NCI-H1436 (cell line): ENCODE measurements around the gene RARRES2.
"Not testable (repeated sequence)": the region's sequence is repeated elsewhere in the genome, so short reads cannot be mapped to it uniquely, and the experiment has no call there.

Experiments
- DNase-seq: peaks from one replicate; lab custom pipeline; 2025; lab: John Stamatoyannopoulos, UW

Gene RARRES2

DNA sequence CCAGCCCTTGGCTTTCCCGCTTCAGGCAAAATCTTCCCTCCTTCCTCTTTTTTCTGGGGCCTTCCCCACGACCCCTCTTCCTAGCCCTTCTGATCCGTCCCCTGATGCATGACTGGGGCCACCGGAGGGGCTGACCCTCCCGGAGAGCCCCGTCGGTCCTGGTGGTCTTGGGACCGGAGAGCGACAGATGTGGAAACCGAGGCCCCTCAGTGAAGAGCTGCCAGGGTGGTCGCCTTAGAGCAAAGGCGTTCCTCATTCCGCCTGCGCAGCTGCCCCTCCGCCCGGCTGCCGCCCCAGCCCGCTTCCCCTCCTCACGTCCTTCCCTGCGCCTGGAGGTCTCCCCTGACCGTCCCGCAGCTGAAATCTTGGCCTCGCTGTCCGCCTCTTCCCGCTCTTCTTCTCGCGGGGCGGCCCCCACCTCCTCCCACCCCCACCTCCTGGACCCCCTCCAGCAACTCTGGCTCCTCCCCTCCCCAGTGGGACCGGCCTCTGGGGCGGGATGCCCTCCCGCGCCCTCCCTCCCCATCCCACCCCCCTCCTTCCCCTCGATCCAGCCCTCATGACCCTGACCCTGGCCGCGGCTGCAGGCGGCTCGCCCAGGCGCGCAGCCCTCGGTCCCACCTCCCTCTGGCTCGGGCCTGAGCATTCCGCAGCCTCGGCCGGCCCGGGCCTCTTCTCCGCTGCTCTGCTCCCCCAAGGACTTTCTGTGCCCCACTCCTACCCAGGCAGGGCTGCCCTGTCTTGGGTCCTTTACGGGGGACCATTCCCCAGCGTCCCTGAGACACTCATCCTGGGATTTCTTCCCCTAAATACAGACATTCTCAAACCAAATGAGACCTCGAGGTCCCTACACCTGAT lies at the start of gene RARRES2:
Gene RARRES2, minus strand, starts transcription at position 367 of the 858 bp plus-strand sequence. CDS start 1,020 bp downstream, outside the sequence.
- DNase-seq = no peak

GRCh38 chr7:150390205-150390604 lies 48.8 kb upstream of the RARRES2 start:
- DNase-seq = no peak

- DNase-seq = no peak
These were observed 48.0 kb upstream of the RARRES2 start for GRCh38 chr7:150389532-150389816.

- DNase-seq = no peak
These were observed 47.5 kb upstream of the RARRES2 start for GRCh38 chr7:150388709-150389531.

DNA sequence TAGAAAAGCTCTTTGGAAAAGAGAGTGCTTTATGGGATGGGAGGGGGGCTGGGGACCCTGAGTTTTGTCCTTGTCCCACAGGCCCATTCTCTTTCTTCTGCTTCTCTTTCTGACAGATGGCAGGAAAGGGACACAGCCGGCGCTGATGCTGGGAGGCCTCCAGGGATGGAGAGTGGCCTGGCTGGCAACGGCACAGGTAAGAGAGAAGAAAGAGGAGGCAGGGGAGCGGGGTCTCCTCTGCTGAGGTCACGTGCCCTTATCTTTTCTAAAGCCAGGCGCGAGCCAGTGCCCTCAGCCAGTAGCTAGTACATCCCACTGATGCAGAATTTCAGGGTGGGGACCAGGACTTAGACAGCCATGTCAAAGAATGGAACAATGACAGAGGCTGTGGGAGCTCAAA lies 46.9 kb upstream of the RARRES2 start:
- no peak for DNase-seq

DNA sequence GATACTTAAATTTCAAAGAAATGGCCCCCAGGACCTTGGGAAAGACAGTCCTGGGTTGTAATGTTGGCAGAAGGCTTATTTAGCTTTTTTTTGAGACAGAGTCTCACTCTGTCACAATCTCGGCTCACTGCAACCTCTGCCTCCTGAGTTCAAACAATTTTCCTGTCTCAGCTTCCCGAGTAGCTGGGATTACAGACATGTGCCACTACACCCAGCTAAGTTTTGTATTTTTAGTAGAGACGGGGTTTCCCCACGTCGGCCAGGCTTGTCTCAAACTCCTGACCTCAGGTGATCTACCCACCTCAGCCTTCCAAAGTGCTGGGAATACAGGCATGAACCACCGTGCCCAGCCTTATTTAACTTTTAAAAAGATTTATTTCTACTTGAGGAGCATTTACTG lies 44.5 kb upstream of the RARRES2 start:
- not testable (repeated sequence) for DNase-seq

GRCh38 chr7:150385302-150385723 lies 43.9 kb upstream of the RARRES2 start:
- no peak for DNase-seq

- no peak for DNase-seq
These were observed 43.2 kb upstream of the RARRES2 start for GRCh38 chr7:150384406-150385301.

GRCh38 chr7:150383710-150384397 lies 42.4 kb upstream of the RARRES2 start:
- DNase-seq = peak; percentile 41

DNA sequence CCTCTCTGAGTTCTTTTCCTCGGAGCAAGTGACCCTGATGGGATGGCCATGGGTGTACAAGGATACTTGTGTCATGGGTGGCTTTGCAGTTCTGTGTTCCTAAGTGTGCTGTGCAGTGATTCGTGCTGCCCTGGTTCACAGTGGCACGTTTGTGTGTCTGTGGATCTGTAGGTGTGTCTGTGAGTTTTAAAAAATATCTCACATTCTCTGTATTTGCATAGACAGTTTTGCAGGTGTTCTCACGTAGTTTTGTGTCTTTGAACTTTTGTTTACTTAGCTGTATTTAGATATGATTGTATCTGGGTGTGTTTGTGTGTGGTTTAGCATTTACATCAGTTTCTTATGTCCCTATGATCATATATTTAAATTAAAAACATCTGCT lies 41.4 kb upstream of the RARRES2 start:
- no peak for DNase-seq

- DNase-seq = no peak
These were observed 40.9 kb upstream of the RARRES2 start for GRCh38 chr7:150382123-150382843.

DNA sequence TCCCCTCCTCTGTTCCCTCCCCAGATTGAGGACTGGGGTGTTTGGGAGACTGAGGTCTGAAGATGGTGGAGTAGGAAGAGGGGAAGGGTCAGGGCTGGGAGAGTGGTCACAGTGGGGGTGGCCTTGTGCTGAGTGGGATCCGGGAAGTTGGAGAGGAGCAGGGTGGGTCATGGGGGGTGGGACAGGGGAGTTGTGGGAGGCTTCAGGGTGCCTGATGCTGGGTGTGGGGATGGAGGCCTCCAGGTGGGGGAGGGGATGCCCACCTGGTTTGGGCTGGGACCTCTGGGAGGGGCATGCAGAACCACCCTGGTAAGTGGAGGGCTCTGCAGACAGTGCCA lies 40.3 kb upstream of the RARRES2 start:
- no peak for DNase-seq

DNA sequence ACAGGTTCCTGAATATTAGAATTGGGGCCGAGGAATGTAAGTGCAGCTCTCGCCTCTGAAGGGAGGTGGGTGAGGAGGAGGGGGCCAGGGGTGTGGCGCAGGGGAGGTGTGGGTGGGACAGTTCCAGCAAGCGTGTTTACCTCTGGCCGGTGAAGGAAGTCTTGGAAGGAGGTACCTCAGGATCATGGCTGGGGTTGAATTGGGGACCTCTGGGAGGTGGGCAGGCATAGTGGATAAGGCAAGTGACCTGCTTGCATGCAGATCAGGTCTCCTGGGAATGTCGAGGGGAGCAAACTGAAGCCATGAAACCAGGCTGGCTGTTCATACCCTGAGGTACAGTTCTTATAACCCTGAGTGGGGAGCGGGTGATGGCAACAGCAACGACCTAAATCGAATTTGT lies 39.7 kb upstream of the RARRES2 start:
- no peak for DNase-seq

DNA sequence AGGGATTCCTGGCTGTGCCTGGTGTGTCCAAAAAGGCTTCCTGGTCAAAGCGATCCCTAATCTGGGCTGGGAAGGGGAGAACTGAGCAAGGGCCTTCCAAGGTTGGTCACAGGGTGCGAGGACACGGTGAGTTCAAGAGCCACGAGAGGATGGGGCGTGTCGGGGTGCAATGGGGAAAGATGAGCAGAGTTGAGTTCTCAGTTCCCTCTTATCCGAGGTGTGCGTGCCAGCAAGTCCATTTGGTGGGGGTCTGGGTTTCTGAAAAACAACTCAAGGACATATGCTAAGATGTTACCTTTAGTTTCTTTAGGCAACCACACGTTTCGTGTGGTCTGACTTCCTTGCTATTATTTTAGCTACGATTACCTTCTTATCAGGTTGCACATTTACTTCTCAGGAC lies 39.0 kb upstream of the RARRES2 start:
- no peak for DNase-seq

DNA sequence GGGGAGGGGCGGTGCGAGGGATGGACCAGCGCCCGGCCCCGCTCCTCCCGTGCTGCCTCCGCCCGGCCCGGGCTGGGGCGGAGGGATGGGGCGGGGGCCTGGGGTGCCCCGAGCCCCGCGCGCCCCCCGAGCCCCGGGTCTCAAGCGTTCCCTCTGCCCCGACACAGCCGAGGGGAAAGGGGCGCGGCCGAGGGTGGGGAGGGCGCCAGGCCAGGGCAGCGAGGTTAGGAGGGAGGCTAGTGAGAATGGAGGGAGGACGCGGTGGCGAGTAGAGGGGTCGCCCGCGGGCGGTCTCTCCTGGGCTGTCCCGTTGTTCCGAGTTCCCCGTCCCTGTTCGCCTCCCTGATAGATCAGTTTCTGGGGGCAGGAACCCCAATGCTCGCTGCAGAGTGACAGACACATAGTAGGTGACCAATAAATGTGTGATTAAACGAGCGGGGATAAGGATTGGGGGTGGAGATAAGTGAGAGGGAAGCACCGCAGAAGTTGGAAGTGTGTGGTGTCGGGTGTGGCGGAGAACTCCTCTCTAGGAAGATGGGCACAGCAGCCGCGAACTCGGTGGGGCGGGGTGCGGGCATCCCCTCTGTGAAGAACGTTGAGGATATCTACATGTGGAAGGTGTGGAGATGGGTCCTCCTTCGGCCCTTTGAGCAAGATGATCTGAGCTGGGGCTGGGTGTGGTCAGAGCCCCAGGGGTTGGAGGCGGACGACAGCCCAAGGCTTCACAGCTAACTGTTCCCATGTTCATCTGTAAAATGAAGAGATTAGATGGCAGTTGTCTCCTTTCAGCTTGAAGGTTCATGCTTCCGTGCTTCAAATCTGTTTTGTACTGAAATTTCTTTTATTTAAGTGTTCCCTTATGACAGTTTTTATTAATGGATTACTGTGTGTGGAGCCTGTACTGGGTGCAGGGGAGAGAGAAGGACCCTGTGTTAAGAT lies 38.3 kb upstream of the RARRES2 start:
- DNase-seq = no peak

DNA sequence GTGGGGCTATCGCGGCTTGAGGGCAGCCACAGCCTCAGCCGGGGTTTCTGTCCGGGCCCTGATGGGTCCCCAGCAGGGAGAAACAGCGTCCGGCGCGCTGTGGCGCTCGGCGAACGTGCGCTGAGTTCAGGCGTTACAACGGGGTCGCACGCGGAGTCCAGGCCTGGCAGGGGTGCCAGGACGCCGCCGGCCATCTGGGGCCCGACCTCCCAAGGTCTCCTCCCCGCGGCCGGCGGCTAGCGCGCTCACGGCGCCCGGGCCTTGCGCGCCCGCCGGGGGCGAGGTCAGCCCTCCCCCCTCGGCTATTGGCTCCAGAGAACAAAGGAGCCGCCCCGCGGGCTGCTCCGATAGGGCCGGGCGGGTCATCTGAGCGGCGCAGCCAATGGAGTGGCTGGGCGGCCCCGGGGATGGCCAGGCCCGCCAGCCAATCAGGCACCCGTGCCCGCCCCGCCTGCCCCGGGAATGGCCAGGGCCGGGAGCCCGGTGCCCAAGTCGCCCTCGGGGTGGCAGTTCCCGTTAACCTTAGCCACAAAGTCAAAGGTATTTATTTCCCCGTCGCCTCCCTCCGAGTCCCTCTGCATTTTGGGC lies 37.5 kb upstream of the RARRES2 start, which contains the start of gene ZNF775:
Gene ZNF775, plus strand, starts transcription at position 478 of the 588 bp plus-strand sequence. CDS start 9,141 bp downstream, outside the sequence.
- peak; percentile 93 for DNase-seq

- peak; percentile 50 for DNase-seq
These were observed 36.9 kb upstream of the RARRES2 start for GRCh38 chr7:150378115-150378852.

DNA sequence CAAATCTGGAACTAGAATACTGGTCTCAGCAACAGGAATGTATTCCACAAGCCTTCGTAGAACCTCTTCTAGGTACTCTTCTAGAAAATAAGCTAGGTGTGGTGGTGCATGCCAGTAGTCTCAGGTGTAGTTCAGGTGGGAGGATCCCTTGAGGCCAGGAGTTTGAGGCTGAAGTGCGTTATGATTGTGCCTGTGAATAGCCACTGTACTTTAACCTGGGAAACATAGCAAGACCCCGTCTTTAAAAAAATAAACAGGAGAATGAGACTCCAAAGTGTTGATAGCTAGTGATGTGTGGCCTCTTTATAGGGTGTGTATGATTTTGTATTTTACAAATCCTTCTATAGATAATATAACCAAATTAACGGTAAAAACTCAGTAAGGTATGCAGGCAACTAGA lies 36.2 kb upstream of the RARRES2 start:
- DNase-seq = no peak

- DNase-seq = no peak
These were observed 35.8 kb upstream of the RARRES2 start for GRCh38 chr7:150377196-150377595.
